NCI-H1930 (cell line): ENCODE data around the gene TMEM125.

Experiments
- DNase-seq, 2 experiments: peaks; one replicate each; lab custom pipeline; 2025; lab: John Stamatoyannopoulos, UW

TMEM125 gene

DNA sequence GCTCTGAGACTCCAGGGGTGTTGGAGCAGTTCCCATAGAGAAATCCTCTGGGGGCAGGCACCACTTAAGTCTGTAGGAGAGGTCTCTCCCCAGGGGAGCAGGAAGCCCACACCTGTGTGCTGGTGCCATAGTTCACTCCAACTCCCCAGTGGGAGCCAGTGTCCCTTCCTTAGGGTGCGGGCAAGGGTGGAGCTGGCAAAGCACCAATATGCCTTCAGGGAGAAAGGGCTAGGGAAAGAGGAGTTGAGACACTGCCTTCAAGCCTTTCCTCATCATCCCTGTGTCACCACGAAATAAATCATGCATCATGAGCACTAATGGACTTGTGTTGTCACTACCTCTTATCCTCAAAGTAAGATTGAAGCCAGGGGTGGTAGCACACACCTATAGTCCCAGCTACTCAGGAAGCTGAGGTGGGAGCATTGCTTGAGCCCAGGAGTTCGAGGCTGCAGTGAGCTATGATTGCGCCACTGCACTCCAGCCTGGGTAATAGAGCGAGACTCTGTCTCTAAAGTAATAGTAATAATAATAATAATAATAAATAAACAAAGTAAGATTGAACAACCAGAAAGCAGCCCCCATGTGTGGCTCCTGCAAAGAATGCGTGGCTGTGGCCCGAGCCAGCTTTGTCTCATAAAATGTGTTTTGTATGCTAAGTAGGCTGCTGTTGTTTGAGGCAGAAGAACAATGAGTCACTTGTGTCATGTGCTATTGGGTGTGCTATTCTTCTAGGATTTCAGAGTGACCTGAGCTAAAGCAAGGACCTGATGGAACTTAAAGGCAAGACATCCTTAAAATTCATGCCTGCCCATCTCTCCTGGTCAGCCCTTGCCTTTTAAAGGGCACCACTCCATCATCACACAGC lies 24.3 kb downstream of the TMEM125 start:
- no peak for DNase-seq

DNA sequence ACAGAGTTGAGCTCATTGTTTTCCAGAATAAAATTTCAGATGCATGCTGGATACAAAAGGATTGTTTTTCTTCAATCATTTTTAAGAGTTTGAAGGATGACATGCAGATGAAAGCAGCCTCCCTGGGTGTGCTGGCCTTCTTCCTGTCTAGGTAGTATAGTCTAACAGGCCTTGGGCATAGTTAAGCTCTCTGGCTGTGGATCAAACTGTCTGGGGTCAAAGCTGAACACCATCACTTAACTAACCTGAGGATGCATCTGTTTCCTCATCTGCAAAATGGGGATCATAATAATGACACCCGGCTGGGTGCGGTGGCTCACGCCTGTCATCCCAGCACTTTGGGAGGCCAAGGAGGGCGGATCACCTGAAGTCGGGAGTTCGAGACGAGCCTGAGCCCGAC lies 25.0 kb downstream of the TMEM125 start:
- DNase-seq = no peak

DNA sequence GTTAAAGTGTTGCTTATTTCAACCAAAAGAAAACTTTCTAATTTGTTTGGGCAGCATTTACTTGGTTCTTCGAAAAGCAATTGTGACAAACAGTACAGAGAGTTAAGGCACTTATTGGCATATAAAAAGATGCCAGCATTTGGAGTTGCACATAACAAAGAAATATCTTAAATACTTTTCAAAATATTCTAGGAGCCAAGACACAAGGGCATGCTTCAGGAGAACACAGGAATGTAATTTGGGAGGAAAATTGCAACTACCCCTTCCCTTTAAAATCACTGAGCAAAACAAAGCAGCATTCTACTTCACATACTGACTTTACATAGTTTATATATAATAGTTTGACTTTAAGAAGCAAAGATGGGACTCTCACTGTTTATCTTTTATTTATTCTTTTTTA lies 26.4 kb downstream of the TMEM125 start:
- no peak for DNase-seq

DNA sequence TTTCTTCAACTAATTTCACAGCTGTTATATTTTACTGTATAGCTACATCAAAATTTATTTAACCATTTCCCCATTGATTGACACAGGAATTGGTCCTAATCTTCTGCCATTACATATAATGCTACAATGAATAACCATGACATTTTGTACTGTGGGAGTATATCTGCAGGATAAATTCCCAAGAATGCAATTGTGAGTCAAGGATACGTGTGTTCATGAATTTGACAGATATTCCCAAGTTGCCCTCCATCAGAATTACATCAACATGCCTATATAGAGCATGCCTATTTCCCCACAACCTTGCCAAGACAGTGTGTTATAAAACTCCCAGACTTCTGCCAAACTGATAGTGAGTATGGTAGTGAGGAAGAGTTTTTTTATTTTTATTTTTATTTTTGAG lies 28.3 kb downstream of the TMEM125 start:
- no peak for DNase-seq

DNA sequence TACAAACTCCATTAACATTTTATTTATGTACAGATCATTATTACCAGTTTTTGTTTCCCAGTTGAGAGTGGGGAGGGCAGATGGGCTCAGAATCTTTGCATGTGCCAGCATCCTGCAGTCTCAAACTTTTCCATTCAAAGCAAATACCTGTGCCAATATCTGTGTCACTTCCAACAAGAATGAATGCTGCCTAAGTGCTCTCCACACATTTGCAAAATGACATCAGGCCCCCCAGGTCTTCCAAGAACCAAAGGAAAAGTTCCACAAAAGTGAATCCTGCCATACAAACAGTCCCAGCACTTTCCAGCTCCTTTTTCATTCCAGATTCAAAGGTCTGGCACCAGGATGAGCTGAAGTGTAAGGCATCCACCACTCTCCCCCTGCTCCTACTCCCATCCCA lies 29.3 kb downstream of the TMEM125 start:
- no peak for DNase-seq

DNA sequence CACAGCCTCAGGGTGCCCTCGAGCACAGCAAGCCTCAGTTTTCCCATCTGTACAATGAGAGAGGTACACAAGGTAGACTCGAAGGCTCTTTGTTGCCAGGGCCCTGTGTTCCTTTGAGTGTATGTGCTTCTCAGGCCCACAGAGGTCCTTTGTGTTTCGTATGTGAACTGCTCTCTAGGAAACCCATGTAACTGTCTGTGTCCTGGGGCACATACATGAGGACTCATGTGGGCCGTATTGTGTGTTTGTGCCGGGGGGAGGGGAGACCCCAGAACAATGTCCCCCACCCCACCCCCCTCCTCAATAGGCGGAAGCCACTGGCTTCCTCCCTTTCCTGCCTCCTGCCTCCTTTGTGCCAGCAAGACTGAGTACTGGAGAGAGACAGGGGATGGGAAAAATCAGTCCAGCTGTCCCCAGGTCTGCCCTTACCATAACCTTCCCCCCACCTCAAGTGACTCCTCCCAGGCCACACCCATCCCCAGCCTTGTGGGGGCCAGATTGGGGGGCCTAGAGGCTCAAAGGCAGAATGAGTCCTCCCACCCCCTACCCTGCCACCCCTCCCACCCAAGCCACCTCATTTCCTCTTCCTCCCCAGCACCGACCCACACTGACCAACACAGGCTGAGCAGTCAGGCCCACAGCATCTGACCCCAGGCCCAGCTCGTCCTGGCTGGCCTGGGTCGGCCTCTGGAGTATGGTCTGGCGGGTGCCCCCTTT lies 30.8 kb downstream of the TMEM125 start, which contains the start of gene TIE1:
TIE1 (plus strand) TSS at position 605 of the 717 bp plus-strand sequence; CDS start at position 695, 90 bp downstream.
- DNase-seq = no peak

DNA sequence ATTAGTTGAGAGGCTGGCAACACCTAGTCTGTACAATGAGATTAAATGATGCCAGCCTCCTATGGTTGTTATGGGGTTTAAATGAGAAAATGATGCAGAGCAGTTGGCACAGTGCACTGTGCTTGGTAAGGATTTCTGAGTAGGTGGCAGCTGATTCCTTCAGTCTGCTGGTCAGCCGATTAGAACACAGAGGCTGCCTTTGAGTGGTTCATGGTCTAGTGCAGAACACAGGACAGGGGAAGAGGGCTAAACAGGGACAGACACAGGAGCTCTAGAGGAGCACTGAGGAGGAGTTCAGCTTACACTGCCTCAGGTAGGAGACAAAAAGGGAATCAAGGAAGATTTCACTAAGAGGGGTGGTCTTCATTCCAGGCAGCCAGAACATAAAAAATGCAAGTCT lies 32.4 kb downstream of the TMEM125 start:
- no peak for DNase-seq

DNA sequence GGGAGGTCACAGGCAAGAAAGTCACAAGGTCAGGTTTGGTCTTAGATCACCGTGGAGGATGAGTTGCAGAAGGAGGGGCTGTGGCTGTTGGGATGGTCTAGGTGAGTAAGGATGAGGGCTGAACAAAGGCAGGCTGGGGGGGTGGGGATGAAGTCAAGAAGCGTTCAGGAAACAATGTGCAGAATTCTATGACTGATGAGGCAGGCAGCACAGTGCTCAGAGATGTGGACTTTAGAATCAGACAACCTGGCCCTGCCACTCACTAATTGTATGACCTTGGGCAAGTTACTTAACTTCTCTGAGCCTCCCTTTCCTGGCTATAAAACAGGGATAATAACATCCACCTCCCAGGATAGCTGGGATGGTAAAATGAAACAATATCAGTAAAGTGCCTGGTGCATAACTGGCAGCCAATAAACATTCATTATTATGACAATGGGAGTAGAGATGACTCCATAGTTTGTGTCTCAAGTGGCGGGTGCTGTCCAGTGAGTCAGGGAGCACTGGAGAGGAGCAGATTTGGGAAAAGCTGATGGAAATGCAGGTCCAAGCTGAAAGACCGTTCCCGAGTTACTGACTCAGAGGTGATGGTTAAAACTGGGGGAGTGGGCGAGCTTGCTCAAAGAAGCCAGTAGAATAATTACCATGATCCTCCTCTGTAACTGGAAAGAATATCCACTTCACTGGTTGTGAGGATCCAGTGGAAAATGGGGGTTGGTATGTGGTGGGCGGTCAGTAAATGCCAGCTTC lies 33.1 kb downstream of the TMEM125 start:
- DNase-seq = no peak

DNA sequence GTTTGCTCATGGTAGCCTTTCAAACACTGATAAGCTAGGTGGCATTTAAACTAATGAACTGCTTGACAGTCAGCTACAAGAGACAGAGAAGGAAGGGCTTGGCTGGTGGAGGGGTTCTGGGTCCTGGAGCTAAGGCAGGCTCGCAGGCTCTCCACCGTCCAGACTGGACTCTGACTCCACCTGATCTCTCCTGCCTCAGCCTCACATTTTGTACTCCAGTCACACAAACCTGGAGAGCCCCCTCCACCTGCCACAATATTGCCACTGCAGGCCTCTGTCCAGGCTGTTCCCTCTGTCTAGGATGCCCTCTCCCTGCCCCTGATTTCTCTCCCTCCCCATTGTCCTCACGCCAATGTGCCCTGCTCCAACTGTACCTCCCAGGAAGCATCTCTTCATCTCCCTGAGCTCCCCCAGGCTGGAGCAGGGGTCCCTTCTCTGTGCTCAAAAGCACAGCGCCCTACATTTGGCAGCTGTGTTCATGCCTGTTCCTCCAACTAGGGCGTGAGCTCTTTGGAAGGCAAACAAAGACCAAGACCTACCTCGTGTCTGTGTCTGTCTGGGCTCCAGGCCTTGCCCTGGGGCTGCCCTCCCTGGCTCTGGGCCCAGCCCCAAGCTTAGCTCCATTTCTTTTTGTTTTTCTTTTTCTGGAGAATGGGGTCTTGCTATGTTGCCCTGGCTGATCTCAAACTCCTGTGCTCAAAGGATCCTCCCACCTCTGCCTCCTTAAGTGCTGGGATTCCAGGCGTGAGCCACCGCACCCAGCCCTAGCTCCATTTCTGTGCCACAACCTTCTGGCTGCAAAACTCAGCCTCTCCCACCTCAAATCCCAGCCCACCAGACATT lies 33.9 kb downstream of the TMEM125 start:
- DNase-seq = no peak

DNA sequence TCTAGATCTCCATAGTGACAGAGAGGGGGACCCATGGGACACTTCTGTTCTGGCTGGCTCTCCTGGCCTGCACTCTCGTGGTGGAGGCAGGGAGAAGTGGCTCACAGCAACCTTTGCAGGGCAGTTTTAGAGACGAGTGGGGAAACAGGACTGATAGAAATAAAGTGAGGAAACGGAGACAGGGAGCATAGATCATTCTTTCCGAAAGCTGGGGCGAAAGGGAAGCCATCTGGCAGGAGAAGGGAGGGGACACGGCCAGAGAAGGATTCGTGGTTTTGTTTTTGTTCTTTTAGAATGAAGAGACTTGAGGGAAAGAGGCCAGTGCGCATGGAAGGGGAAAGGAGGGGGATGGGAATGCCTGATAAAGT lies 34.5 kb downstream of the TMEM125 start:
- no peak for DNase-seq

DNA sequence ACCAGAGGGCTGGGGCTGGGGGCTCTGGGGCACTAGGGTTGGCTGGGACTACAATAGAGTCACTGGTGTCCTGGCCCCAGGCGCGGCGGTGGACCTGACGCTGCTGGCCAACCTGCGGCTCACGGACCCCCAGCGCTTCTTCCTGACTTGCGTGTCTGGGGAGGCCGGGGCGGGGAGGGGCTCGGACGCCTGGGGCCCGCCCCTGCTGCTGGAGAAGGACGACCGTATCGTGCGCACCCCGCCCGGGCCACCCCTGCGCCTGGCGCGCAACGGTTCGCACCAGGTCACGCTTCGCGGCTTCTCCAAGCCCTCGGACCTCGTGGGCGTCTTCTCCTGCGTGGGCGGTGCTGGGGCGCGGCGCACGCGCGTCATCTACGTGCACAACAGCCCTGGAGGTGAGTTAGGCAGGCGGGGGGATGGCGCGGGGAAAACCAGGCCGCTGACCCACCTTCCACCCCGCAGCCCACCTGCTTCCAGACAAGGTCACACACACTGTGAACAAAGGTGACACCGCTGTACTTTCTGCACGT lies 35.1 kb downstream of the TMEM125 start:
- no peak for DNase-seq

DNA sequence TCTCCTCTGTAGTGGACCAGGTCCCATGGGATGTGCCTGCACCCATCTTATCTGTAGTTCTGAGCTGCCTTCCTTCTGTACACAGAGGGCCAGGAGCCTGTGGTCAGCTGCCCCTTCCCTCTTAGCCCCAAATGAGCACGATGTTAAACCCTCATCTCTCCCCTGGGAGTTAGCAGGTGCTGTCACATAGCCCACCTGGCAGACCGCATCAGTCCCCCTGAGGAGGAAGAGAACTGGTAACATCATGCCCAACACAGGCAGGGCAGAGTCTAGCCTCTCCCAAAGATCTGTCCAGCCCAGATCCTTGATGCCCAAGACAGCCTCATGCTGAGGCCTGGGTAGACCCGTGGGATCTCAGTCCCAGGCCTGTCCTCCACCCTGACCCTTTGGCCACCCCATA lies 35.7 kb downstream of the TMEM125 start:
- no peak for DNase-seq

DNA sequence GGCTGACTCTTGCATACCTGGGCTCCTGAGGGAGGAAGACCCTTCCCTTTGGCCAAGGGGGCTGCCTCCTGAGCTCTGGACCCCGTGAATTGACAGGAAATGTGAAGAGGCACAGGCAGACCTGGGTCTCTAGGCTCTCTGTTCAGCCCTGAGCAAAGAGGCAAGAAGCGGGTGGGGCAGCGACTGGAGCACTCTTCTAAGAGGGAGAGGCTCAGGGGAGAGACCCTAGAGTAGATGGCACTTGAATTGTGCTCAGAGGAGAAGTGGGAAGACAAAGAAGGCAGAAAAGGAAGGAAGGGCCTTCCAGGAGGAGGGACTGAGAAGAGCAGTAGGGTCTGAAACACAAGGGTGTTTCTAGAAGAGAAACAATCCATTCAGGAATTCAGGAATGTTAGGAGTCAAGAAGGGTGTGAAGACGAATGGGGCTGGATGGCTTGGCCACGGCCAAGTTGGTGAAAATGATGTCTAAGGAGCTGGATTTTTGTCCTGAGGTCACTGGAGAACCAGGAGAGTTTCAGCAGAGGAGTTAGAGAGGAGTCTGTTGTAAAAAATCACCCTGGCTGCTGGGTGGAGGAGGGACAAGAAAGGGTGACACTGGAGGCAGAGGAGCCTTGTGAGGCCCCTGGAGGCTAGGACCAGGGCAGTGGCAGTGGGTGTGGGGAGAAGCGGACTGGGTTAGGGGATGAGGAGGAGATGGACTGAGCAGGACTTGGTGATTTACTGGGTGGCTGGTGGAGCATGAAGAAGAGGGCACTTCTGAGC lies 36.3 kb downstream of the TMEM125 start:
- no peak for DNase-seq

DNA sequence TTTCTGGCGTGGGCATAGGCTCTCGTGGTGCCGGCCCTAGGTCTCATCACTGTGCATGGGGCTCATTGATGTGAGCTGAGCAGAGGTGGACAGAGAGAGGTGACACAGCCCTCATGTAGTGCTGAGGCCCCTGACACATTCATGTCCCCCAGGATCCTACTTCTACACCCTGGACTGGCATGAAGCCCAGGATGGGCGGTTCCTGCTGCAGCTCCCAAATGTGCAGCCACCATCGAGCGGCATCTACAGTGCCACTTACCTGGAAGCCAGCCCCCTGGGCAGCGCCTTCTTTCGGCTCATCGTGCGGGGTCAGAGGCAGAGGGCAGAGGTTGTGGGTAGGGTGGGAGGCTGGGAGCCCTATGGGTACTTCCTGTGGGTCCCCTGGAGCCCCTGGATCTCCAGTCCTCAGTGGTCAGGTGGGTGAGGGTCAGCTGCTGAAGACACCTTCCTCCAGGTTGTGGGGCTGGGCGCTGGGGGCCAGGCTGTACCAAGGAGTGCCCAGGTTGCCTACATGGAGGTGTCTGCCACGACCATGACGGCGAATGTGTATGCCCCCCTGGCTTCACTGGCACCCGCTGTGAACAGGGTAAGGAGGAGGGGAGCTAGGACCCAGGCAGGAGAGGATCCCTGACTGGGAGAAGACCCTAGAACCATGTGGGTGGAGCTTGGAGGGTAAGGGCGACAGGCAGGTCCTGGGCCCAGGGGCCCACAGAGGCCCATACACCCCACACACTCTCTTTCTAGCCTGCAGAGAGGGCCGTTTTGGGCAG lies 37.1 kb downstream of the TMEM125 start:
- DNase-seq = no peak

DNA sequence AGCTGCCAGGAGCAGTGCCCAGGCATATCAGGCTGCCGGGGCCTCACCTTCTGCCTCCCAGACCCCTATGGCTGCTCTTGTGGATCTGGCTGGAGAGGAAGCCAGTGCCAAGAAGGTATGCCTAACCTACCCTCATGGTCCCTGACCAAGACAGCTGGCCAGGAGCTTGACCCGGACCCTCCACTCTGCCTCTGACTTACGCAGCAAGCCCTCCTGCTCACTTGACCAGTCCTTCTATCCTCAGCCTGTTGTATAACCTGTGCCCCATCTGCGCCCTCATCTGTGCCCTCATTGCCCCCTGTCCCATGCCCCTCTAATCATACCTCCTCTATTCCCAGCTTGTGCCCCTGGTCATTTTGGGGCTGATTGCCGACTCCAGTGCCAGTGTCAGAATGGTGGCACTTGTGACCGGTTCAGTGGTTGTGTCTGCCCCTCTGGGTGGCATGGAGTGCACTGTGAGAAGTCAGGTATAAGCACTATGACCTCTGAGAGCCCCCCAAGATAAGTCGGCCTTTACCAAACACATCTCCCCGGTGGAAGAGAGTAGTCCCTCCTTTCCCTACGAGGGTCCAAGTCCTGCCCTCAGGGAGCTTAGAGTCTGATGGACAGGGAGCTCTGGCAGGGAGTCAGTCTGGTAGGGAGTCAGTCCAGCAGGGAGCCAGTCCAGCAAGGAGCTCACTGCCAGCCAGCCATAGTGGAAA lies 37.8 kb downstream of the TMEM125 start:
- no peak for DNase-seq

DNA sequence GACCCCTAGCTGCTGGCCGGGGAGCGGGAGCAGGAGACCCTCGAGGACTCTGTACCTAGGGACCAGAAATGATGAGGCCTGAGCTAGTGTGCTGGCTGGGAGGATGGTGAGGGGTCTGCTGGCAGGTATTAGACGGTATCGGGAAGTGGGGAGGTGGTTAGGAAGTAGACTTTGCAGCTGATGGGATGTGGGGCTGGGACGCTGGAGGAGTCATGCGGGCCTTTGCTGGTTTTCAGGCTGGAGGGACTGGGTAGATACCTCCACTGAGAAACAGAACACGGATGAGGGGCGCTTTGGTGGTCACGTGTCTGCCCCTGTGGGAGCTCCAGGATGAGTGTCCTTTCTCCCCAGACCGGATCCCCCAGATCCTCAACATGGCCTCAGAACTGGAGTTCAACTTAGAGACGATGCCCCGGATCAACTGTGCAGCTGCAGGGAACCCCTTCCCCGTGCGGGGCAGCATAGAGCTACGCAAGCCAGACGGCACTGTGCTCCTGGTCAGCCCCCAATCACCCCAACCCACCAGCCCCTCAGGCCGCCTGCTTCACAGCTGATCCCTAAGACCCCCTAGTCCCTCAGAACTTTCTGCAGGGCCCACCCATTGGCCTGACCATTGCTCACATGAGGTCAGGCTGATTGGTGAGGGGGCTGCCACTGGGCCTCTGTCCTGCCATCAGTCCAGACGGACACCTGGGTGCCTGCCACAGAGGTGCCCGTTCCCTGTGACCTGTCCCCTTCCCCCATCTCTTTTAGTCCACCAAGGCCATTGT lies 39.0 kb downstream of the TMEM125 start:
- no peak for DNase-seq

DNA sequence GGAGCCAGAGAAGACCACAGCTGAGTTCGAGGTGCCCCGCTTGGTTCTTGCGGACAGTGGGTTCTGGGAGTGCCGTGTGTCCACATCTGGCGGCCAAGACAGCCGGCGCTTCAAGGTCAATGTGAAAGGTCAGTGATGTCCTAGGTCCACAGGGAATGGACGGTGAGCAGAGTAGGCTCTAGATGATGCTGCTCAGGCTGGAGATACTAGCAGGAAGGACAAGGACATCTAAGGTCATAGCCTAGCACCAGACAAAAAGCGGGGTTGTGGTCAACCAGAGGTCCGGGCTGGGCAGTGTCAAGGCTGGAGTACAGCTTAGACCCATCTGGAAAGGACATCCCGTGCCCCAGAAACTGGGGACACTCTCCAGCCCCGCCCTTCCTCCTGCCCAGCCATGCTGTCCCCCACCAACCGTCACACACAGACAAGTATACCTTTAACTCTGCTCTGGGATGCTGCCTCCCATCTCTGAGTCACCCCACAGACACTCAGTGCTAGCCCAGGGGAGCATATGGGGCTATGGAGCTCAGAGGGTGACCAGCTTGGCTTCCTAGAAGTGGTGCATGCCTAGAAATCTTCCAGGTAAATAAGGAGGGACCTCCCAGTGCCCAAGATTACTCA lies 39.7 kb downstream of the TMEM125 start:
- no peak for DNase-seq

DNA sequence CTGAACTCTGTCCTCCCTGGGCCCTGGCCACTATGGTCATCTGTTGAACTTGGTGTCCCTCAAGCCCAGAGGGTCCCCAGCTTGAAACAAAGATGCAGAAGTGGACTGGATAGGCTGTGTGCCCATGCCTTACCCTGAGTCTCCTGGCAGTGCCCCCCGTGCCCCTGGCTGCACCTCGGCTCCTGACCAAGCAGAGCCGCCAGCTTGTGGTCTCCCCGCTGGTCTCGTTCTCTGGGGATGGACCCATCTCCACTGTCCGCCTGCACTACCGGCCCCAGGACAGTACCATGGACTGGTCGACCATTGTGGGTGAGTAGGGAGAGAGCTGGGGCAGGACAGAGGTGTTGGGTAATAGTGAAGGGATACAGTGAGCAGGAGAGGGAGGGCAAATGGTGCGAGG lies 41.7 kb downstream of the TMEM125 start:
- no peak for DNase-seq
